GM12873 (cell line): ENCODE results near the gene EPB41L5.

ENCODE experiments used
- CTCF ChIP-seq: IDR thresholded peaks from 2 replicates; pipeline ENCODE4 v1.5.1; 2012; ENCODE audit warnings: low read depth, mild to moderate bottlenecking, moderate library complexity, low read length, control low read depth; ENCODE audit not compliant: insufficient read depth; ENCODE audit errors: missing control alignments

Gene EPB41L5

GRCh38 chr2:120018549-120018948 is 5.7 kb downstream of the EPB41L5 start:
- no peak for TF ChIP-seq CTCF

GRCh38 chr2:120020554-120020953 is 7.7 kb downstream of the EPB41L5 start:
- no peak for TF ChIP-seq CTCF

- TF ChIP-seq CTCF, result no peak
Measured at GRCh38 chr2:120026890-120027289, 14.0 kb downstream of the EPB41L5 start.

GRCh38 chr2:120028795-120029194 is 15.9 kb downstream of the EPB41L5 start:
- no peak for TF ChIP-seq CTCF

GRCh38 chr2:120029672-120030640 is 17.1 kb downstream of the EPB41L5 start:
- TF ChIP-seq CTCF, result no peak

- TF ChIP-seq CTCF, result no peak
Measured at GRCh38 chr2:120032297-120032696, 19.4 kb downstream of the EPB41L5 start.

- TF ChIP-seq CTCF, result no peak
Measured at GRCh38 chr2:120034027-120034426, 21.1 kb downstream of the EPB41L5 start.
